Measurements from ENCODE around the gene ZC3H4. TPM values are rescaled to one million over a fixed set of nuclear protein-coding genes. Genes with fewer than 3 reads are reported as not detected.
A peak's percentile ranks its signal among the peaks of the same experiment; 100 is the strongest.

The ZC3H4 gene
- total and polyA plus RNA-seq, 4 donors = 12.2 to 51.6 (median 16.2) TPM

DNA sequence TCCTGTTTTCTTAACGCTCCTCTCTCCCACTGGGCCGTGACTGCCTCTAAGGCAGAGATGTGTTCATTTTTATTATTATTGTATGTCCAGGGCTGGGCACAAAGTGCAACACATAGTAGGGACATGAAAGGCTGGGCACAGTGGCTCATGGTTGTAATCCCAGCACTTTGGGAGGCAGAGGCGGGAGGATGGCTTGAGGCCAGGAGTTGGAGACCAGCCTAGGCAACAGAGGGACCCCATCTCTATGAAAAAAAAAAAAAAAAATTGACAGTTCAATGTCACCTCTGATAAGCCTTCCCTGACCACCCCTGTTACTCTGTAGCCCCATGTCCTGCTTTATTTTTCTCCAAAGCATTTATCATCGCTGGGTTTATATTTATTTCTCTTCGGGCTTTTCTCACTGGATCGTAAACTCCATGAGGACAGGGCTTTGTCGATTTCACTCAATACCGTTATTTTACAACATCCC lies 16.6 kb upstream of the ZC3H4 start:
- ATAC-seq (ENCODE audit: insufficient read depth, low FRiP score) (no peak), DNase-seq (no peak)
- Histone ChIP-seq H3K4me1 (ENCODE audit: control insufficient read depth in 5 of 5, insufficient read depth in 5 of 5, low read length in 5 of 5) (peaks cover 0 to 12% (median 5%) of the 10 kb centered on the region in 5 donors), H3K9ac (ENCODE audit: insufficient read depth in 1 of 2, low read length in 2 of 2) (no peak overlapping the region), H3K27ac (ENCODE audit: low read depth in 1 of 2, low read length in 1 of 2) (peak overlapping the region in 1 of 2 donors; percentile 14), H3K27me3 (ENCODE audit: control insufficient read depth in 3 of 3, insufficient read depth in 3 of 3, low read length in 2 of 3) (no peaks in the 10 kb centered on the region), H3K9me3 (ENCODE audit: control insufficient read depth in 4 of 4, insufficient read depth in 3 of 4, low read length in 3 of 4) (no peaks in the 10 kb centered on the region), H3K36me3 (ENCODE audit: control insufficient read depth in 4 of 4, insufficient read depth in 4 of 4, low read length in 4 of 4) (peaks cover 0 to 2% (median 0%) of the 10 kb centered on the region in 4 donors), H3K4me3 (no peak overlapping the region)
- WGBS, 2 donors = 64 to 73% methylated on average over 8 of the region's 8 CpGs
- TF ChIP-seq, protein P1, sequence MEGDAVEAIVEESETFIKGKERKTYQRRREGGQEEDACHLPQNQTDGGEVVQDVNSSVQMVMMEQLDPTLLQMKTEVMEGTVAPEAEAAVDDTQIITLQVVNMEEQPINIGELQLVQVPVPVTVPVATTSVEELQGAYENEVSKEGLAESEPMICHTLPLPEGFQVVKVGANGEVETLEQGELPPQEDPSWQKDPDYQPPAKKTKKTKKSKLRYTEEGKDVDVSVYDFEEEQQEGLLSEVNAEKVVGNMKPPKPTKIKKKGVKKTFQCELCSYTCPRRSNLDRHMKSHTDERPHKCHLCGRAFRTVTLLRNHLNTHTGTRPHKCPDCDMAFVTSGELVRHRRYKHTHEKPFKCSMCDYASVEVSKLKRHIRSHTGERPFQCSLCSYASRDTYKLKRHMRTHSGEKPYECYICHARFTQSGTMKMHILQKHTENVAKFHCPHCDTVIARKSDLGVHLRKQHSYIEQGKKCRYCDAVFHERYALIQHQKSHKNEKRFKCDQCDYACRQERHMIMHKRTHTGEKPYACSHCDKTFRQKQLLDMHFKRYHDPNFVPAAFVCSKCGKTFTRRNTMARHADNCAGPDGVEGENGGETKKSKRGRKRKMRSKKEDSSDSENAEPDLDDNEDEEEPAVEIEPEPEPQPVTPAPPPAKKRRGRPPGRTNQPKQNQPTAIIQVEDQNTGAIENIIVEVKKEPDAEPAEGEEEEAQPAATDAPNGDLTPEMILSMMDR (IDR thresholded peaks at IDR 0.05; ENCODE audit: control extremely low read depth, extremely low read depth) = no peak

DNA sequence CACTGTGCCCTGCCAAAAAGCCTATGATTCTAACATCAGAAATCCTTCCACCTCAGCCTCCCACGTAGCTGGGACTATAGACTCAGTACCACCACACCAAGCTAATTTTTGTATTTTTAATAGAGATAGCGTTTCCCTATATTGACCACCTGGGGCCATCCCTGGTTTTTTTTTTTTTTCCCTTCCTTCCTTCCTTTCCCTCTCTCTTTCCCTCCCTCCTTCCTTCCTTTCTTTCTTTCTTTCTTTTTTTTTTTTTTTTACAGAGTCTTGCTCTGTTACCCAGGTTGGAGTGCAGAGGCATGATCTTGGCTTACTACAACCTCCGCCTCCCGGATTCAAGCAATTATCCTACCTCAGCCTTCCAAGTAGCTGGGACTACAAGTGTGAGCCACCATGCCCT lies 16.0 kb upstream of the ZC3H4 start:
- peaks cover 0 to 2% (median 0%) of the 10 kb centered on the region in 4 donors for H3K36me3 ChIP-seq (ENCODE audit: control insufficient read depth in 4 of 4, insufficient read depth in 4 of 4, low read length in 4 of 4)
- WGBS, 2 donors = 96 to 97% methylated on average over 4 of the region's 4 CpGs
- H3K4me3 ChIP-seq = no peak overlapping the region
- DNase-seq (no peak), ATAC-seq (ENCODE audit: insufficient read depth, low FRiP score) (no peak)
- H3K27me3 ChIP-seq (ENCODE audit: control insufficient read depth in 3 of 3, insufficient read depth in 3 of 3, low read length in 2 of 3) = no peaks in the 10 kb centered on the region
- H3K4me1 ChIP-seq (ENCODE audit: control insufficient read depth in 5 of 5, insufficient read depth in 5 of 5, low read length in 5 of 5) = peaks cover 0 to 6% (median 5%) of the 10 kb centered on the region in 5 donors
- TF ChIP-seq, protein P1 (IDR thresholded peaks at IDR 0.05; ENCODE audit: control extremely low read depth, extremely low read depth) = no peak
- no peak overlapping the region for H3K9ac ChIP-seq (ENCODE audit: insufficient read depth in 1 of 2, low read length in 2 of 2)
- H3K9me3 ChIP-seq (ENCODE audit: control insufficient read depth in 4 of 4, insufficient read depth in 3 of 4, low read length in 3 of 4) = no peaks in the 10 kb centered on the region
- H3K27ac ChIP-seq (ENCODE audit: low read depth in 1 of 2, low read length in 1 of 2) = no peak overlapping the region

DNA sequence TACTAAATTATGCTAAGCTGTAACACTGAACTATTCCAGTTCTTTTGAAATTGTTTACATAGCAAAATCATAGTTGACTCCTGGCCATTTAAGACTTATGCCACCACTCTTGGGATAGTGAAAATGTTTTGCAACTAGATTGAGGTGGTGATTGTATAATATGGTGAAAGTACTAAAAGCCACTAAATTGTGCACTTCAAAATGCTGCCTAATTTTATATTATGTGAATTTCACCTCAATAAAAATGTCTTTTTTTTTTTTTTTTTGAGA lies 12.0 kb upstream of the ZC3H4 start:
- ATAC-seq (ENCODE audit: insufficient read depth, low FRiP score) = no peak
- TF ChIP-seq, protein P1 (IDR thresholded peaks at IDR 0.05; ENCODE audit: control extremely low read depth, extremely low read depth) = no peak

More for the DNA sequence above, 12.0 kb upstream of the ZC3H4 start:
- Histone ChIP-seq H3K9me3 (ENCODE audit: control insufficient read depth in 4 of 4, insufficient read depth in 3 of 4, low read length in 3 of 4) (no peaks in the 10 kb centered on the region), H3K36me3 (ENCODE audit: control insufficient read depth in 4 of 4, insufficient read depth in 4 of 4, low read length in 4 of 4) (no peaks in the 10 kb centered on the region), H3K4me3 (no peak overlapping the region), H3K4me1 (ENCODE audit: control insufficient read depth in 5 of 5, insufficient read depth in 5 of 5, low read length in 5 of 5) (no peaks in the 10 kb centered on the region), H3K9ac (ENCODE audit: insufficient read depth in 1 of 2, low read length in 2 of 2) (no peak overlapping the region), H3K27ac (ENCODE audit: low read depth in 1 of 2, low read length in 1 of 2) (no peak overlapping the region), H3K27me3 (ENCODE audit: control insufficient read depth in 3 of 3, insufficient read depth in 3 of 3, low read length in 2 of 3) (no peaks in the 10 kb centered on the region)
- DNase-seq = no peak

All from lung (tissue), 12 donors.